ENCODE data around the gene CDK3. TPM values are rescaled to one million over a fixed set of nuclear protein-coding genes. Genes with fewer than 3 reads are reported as not detected.

The CDK3 gene
- total and polyA plus RNA-seq, 4 donors: 1.5 to 6.3 (median 2.6) TPM

DNA sequence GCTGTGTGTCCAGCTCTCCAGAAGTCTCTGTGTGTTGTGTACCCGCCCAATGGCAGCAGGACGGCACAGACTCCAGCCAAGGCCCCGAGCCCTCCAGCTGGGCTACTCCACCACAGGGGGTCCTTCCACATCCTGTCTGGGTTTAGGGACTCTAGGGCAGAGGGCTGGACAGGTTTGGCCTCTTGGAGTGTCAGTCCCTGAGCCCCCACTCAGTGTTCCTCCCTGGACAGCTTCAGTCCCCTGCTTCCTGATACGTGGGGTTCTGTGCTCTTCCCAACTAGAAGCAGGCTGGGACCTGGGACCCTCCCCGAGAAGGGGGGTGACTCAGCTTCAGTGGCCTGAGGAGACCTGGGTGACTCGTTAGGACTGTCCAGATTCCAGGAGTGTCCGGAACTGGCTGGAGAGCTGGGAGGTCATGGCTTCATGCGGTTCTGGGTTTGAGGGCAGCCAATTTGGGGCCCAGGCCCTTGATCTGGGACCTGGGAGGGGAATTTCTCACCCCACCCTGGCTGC is 4.2 kb downstream of the CDK3 start:
- peaks cover 0 to 2% (median 0%) of the 10 kb centered on the region in 4 donors for H3K36me3 ChIP-seq (ENCODE audit: control insufficient read depth in 4 of 4, insufficient read depth in 3 of 4, low read depth in 1 of 4, low read length in 3 of 4)
- no peak overlapping the region for H3K4me3 ChIP-seq (ENCODE audit: low read depth in 1 of 3, low read length in 3 of 3)
- TF ChIP-seq HNF4G (IDR thresholded peaks at IDR 0.05) (no peak), HNF4A (conservative IDR thresholded peaks at IDR 0.05) (no peak), RAD21 (IDR thresholded peaks at IDR 0.05) (no peak)
- TF ChIP-seq, protein P1, sequence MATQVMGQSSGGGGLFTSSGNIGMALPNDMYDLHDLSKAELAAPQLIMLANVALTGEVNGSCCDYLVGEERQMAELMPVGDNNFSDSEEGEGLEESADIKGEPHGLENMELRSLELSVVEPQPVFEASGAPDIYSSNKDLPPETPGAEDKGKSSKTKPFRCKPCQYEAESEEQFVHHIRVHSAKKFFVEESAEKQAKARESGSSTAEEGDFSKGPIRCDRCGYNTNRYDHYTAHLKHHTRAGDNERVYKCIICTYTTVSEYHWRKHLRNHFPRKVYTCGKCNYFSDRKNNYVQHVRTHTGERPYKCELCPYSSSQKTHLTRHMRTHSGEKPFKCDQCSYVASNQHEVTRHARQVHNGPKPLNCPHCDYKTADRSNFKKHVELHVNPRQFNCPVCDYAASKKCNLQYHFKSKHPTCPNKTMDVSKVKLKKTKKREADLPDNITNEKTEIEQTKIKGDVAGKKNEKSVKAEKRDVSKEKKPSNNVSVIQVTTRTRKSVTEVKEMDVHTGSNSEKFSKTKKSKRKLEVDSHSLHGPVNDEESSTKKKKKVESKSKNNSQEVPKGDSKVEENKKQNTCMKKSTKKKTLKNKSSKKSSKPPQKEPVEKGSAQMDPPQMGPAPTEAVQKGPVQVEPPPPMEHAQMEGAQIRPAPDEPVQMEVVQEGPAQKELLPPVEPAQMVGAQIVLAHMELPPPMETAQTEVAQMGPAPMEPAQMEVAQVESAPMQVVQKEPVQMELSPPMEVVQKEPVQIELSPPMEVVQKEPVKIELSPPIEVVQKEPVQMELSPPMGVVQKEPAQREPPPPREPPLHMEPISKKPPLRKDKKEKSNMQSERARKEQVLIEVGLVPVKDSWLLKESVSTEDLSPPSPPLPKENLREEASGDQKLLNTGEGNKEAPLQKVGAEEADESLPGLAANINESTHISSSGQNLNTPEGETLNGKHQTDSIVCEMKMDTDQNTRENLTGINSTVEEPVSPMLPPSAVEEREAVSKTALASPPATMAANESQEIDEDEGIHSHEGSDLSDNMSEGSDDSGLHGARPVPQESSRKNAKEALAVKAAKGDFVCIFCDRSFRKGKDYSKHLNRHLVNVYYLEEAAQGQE (IDR thresholded peaks at IDR 0.05): no peak
- H3K27ac ChIP-seq (ENCODE audit: low read depth in 1 of 2, low read length in 2 of 2): peak overlapping the region; percentile 60 to 65
- H3K9me3 ChIP-seq (ENCODE audit: control insufficient read depth in 4 of 4, low read length in 3 of 4): no peaks in the 10 kb centered on the region
- DNase-seq (ENCODE audit: low spot score): no peak
- H3K27me3 ChIP-seq (ENCODE audit: control insufficient read depth in 4 of 4, insufficient read depth in 4 of 4, low read length in 3 of 4): no peaks in the 10 kb centered on the region
- H3K4me1 ChIP-seq (ENCODE audit: control insufficient read depth in 4 of 4, insufficient read depth in 4 of 4, low read length in 3 of 4): peaks cover 15 to 56% (median 41%) of the 10 kb centered on the region in 4 donors
- 88% methylated on average over 8 of the region's 8 CpGs for WGBS
- H3K9ac ChIP-seq (ENCODE audit: low read depth in 1 of 2, low read length in 2 of 2): peak overlapping the region in 1 of 2 donors; percentile 6

DNA sequence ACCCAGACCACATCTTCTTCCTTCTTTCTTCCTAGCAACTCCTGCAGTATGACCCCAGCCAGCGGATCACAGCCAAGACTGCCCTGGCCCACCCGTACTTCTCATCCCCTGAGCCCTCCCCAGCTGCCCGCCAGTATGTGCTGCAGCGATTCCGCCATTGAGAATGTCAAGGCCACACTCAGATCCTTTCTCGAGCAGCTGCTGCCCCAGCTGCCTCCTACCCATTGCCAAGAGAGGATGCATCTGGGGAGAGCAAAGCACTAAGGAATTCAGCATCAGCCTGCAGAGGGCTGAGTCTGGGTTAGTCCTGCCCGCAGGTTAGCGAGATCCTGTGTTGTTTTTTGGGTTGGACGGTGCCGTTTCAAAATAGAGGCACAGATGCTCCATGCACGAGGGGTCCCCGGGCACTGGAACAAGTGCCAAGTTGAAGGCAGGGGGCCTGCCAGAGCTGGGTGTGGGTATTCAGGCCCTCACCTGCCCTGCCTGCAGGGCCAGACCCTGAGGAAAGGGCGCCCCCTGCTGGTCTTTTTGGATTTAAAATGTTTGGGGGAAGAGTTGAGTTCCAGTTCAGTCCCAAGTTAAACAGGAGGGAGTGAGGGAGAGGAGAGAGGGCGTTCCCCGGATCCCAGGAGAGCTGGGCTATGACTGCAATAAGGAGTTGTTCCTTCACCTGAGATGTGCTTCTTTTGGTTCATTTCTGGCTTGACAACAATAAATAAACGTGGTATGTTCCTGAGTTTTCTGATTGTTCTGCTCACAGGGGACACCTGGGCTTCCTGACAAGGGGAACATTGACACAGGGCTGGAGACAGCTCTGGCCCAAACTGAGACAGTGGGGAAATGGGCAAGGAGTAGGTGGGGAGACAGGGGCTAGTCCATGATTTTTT is 4.9 kb downstream of the CDK3 start:
- peak overlapping the region; percentile 60 to 65 for H3K27ac ChIP-seq (ENCODE audit: low read depth in 1 of 2, low read length in 2 of 2)
- no peaks in the 10 kb centered on the region for H3K9me3 ChIP-seq (ENCODE audit: control insufficient read depth in 4 of 4, low read length in 3 of 4)
- TF ChIP-seq RAD21 (IDR thresholded peaks at IDR 0.05) (peak; percentile 96 to 97), YY1 (IDR thresholded peaks at IDR 0.05) (no peak), RXRA (IDR thresholded peaks at IDR 0.05) (peak in 1 of 2 donors; percentile 34)
- TF ChIP-seq, protein P2, sequence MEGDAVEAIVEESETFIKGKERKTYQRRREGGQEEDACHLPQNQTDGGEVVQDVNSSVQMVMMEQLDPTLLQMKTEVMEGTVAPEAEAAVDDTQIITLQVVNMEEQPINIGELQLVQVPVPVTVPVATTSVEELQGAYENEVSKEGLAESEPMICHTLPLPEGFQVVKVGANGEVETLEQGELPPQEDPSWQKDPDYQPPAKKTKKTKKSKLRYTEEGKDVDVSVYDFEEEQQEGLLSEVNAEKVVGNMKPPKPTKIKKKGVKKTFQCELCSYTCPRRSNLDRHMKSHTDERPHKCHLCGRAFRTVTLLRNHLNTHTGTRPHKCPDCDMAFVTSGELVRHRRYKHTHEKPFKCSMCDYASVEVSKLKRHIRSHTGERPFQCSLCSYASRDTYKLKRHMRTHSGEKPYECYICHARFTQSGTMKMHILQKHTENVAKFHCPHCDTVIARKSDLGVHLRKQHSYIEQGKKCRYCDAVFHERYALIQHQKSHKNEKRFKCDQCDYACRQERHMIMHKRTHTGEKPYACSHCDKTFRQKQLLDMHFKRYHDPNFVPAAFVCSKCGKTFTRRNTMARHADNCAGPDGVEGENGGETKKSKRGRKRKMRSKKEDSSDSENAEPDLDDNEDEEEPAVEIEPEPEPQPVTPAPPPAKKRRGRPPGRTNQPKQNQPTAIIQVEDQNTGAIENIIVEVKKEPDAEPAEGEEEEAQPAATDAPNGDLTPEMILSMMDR (IDR thresholded peaks at IDR 0.05; ENCODE audit: low read depth, low read length, missing input control): peak; percentile 64
- H3K27me3 ChIP-seq (ENCODE audit: control insufficient read depth in 4 of 4, insufficient read depth in 4 of 4, low read length in 3 of 4): no peaks in the 10 kb centered on the region
- H3K4me1 ChIP-seq (ENCODE audit: control insufficient read depth in 4 of 4, insufficient read depth in 4 of 4, low read length in 3 of 4): peaks cover 10 to 49% (median 35%) of the 10 kb centered on the region in 4 donors
- no peak overlapping the region for H3K9ac ChIP-seq (ENCODE audit: low read depth in 1 of 2, low read length in 2 of 2)
- 52% methylated on average over 16 of the region's 16 CpGs for WGBS
- peak; percentile 89 for DNase-seq (ENCODE audit: low spot score)
- H3K36me3 ChIP-seq (ENCODE audit: control insufficient read depth in 4 of 4, insufficient read depth in 3 of 4, low read depth in 1 of 4, low read length in 3 of 4): peaks cover 0 to 2% (median 0%) of the 10 kb centered on the region in 4 donors
- H3K4me3 ChIP-seq (ENCODE audit: low read depth in 1 of 3, low read length in 3 of 3): no peak overlapping the region

DNA sequence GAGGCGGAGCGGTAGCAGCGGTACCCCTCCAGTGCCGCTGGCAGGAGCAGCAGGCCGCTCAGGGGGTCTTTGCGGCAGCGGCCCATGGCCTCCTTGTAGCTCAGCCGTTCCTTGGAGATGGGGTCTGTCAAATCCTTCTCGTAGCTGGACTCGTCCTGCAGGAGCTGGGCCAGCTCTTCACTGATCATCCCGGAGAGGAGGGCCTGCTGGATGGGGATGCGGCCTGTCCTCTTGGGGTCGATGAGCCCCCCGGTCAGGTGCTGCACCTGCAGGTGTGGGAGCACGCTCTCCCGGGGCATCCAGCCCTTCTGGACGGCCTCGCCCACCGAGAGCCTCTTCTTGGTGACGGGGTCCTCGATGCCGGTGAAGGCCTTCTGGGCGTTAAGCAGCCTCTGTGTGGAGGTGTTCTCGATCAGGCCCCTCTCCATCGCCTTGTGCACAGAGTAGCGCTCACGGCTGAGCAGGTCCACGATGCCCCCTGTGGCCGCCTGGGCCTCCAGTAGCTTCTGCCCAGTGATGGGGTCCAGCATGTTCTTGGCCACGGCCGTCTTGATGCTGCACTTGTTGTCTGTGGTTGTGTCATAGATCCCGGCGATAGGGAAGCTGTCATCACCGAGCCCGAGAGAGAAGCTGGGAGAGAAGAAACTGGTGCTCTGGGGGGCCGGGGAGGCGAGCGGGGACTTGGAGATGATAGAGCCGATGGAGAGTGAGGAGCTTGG is 6.6 kb downstream of the CDK3 start:
- TF ChIP-seq, protein P3, sequence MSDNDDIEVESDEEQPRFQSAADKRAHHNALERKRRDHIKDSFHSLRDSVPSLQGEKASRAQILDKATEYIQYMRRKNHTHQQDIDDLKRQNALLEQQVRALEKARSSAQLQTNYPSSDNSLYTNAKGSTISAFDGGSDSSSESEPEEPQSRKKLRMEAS (IDR thresholded peaks at IDR 0.05): no peak
- no peak for TF ChIP-seq SP1 (IDR thresholded peaks at IDR 0.05)
- TF ChIP-seq RXRA (IDR thresholded peaks at IDR 0.05): no peak
- no peak for TF ChIP-seq NR2F2 (IDR thresholded peaks at IDR 0.05)
- TF ChIP-seq YY1 (IDR thresholded peaks at IDR 0.05): no peak
- H3K27ac ChIP-seq (ENCODE audit: low read depth in 1 of 2, low read length in 2 of 2): no peak overlapping the region
- 92% methylated on average over 39 of the region's 39 CpGs for WGBS

More for the DNA sequence above, 6.6 kb downstream of the CDK3 start:
- Histone ChIP-seq H3K4me1 (ENCODE audit: control insufficient read depth in 4 of 4, insufficient read depth in 4 of 4, low read length in 3 of 4) (peaks cover 4 to 32% (median 22%) of the 10 kb centered on the region in 4 donors), H3K36me3 (ENCODE audit: control insufficient read depth in 4 of 4, insufficient read depth in 3 of 4, low read depth in 1 of 4, low read length in 3 of 4) (no peaks in the 10 kb centered on the region), H3K4me3 (ENCODE audit: low read depth in 1 of 3, low read length in 3 of 3) (no peak overlapping the region), H3K9ac (ENCODE audit: low read depth in 1 of 2, low read length in 2 of 2) (no peak overlapping the region), H3K27me3 (ENCODE audit: control insufficient read depth in 4 of 4, insufficient read depth in 4 of 4, low read length in 3 of 4) (no peaks in the 10 kb centered on the region), H3K9me3 (ENCODE audit: control insufficient read depth in 4 of 4, low read length in 3 of 4) (no peaks in the 10 kb centered on the region)
- no peak for DNase-seq (ENCODE audit: low spot score)
